GM18868 (cell line): Measurements from ENCODE around the gene PUS3.

Experiments used
- ATAC-seq: cut with Tn5 transposase; IDR thresholded peaks from one replicate; pipeline ENCODE4 v1.9.1; 2021; ENCODE audit warnings: mild to moderate bottlenecking, moderate library complexity; ENCODE audit not compliant: unreplicated experiment

PUS3 gene

DNA sequence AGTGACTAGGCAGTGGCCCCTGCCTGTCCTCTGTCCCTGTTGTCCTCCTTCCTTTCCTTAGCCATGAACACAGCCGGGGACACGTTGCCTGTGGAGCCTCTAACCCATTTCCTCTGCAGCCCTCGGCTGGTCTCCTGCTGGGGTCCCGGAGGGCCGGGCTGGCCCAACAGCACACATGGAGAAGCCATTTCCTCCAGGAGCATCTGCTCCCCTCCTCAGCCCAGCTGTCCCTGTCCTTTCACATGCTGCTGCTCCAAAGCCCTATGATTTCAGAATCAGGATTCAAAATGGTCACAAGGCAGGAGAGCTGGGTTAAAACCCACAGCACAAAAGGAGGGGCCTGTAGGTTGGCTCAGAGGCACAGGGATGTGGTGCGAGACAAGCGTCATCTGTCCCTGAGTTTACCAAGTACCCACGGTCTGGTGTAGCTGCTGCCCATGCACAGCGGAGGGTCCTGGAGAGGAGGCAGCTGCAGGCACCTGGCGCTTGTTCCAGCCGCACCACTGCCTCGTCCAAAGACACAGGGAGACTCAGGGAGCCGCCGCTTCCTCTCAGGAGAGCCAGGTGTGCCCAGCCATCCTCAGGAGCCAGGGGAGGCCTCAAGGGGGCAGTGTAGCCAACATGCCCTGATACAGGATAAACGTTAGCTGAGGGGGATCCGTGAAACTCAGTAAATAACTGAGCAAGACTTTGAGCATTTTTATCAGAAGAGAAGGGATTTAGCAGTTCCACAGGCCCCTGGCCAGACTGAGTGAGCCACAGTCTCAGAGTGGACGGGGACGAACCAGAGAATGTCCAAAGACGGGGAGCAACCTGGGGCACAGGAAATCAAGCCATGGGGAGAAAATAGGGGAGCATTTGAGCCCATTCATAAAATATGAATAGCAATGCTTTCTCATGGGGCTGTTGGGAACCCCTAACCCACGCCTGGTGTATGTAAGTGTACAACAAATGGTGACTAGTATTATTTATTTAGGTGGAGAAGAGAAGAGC, 38.9 kb upstream of the PUS3 start:
- ATAC-seq = peak; percentile 60

GRCh38 chr11:125941267-125941618, 38.2 kb upstream of the PUS3 start:
- ATAC-seq = no peak

- ATAC-seq = no peak
Measured at GRCh38 chr11:125940145-125940544, 37.1 kb upstream of the PUS3 start.

- no peak for ATAC-seq
Measured at GRCh38 chr11:125939081-125939521, 36.1 kb upstream of the PUS3 start.

- no peak for ATAC-seq
Measured at GRCh38 chr11:125938418-125938817, 35.4 kb upstream of the PUS3 start.

- ATAC-seq = no peak
Measured at GRCh38 chr11:125935618-125936199, 32.7 kb upstream of the PUS3 start.

- no peak for ATAC-seq
Measured at GRCh38 chr11:125935056-125935455, 32.0 kb upstream of the PUS3 start.

DNA sequence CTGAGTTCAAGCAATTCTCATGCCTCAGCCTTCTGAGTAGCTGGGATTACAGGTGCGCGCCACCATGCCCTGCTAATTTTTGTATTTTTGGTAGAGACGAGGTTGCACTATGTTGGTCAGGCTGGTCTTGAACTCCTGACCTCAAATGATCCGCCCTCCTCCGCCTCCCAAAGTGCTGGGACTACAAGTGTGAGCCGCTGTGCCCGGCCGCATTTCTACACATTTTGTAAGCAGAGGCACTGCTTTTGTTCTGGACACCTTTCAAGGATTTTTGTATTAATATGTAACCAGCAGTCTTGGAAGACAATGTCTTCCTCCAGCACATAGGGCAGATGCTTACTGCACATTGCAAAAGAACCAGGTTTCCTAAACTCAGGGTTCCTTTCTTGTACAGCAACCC, 31.5 kb upstream of the PUS3 start:
- no peak for ATAC-seq

DNA sequence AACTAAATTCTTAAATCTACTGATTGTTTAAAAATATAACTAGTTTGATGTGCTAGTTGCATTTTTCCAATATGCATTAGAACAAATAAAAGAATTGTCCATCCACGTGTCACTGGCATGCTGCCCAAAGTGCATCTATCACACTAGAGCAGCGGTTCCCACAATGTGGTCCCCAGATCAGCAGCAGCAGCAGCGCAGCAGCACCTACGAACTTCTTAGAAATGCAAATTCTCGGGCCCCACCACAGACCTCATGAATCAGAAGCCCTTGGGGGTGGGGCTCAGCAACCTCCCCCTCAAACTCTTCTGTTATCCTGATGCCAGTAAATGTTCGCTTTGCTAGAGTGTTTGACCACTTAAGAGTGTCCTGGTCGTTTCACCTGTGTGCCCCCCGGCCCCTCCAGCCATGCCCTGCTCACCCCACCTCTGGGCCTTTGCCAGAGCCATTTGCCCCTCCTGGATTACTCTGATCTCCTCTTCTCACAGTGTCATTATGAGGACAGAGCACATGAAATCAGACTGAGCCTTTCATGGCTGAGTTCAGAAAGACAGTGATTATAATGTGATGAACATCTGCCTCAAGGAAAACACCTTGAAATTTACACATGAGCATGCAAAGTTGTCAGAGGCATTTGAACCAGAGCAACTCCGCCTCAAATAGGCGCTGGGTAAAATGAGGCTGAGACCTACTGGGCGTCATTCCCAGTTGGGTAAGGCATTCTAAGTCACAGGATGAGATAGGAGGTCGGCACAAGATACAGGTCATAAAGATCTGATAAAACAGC, 30.2 kb upstream of the PUS3 start:
- no peak for ATAC-seq

GRCh38 chr11:125932301-125932700, 29.3 kb upstream of the PUS3 start:
- no peak for ATAC-seq

GRCh38 chr11:125931668-125932067, 28.7 kb upstream of the PUS3 start:
- ATAC-seq = no peak

DNA sequence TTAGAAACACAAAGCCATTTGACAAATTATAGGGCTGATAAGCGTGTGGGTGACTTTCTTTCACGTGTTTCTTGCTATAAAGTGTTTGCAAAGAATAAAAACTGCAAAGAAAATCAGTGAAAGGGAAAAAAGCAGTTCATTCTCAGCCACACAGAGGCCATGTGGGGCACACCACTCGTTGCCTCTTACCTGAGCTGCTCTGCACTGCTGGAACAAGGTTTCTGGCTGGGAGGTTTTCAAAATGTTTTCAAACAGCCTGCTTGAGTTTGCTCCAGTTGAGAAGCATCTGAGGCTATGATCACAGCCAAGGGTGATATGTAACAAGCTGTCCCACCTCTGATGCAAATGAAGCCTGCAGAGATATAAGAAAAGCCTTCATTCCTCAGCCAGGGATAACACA, 28.1 kb upstream of the PUS3 start:
- no peak for ATAC-seq

DNA sequence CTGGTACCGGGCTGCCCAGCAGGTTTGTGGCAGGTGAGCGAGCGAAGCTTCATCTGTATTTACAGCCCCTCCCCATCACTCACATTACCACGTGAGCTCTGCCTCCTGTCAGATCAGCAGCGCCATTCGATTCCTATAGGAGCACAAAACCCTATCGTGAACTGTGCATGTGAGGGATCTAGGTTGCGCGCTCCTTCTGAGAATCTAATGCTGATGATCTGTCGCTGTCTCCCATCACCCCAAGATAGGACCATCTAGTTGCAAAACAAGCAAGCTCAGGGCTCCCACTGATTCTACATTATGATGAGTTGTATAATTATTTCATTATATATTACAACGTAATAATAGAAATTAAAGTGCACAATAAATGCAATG, 27.1 kb upstream of the PUS3 start:
- no peak for ATAC-seq

DNA sequence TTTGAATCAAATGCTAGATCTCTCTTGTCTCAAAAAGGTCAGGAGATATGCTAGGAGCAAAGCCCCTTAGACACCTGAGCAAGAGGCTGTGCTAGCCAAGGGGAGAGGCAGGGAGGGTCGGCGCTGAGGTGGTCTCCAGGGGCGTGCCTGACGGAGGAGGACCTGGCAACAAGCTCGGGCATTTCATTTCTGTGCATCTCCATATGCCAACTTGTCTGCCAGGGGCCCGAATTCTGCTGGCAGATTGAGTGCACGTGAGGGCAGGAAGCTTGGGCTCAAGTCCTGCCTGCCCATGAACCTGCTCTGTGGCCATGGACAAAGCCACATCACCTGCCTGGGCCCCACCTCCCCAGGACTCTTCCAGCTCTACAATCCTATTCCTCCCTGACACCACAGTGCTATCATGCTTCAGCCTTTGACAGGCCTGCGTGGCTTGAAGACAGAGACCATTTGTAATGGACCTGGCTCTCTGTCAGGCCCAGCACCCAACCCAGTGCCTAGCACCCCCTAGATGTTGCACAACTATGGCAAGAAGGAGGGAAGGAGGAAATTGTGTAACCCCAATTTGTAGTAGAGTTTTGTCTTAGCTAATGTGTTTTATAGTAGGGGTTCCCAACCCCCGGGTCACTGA, 26.6 kb upstream of the PUS3 start:
- ATAC-seq = no peak

DNA sequence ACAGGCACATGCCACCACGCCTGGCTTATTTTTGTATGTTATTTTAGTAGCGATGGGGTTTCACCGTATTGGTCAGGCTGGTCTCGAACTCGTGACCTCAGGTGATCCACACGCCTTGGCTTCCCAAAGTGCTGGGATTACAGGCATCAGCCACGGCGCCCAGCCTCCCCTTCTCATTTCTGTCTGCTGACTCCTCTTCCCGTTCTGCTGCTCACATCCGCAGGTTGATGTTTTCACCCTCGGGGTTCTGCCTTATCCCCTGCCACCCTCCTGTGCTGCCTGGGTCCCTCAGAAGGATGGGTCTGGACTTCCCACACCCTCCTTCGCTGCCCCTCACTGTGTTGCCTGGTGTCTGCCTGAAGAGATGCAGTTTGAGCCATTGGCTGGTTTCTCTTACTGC, 23.7 kb upstream of the PUS3 start:
- no peak for ATAC-seq

- ATAC-seq = no peak
Measured at GRCh38 chr11:125925804-125926203, 22.8 kb upstream of the PUS3 start.

- no peak for ATAC-seq
Measured at GRCh38 chr11:125925247-125925740, 22.3 kb upstream of the PUS3 start.

- no peak for ATAC-seq
Measured at GRCh38 chr11:125924384-125925007, 21.5 kb upstream of the PUS3 start.

DNA sequence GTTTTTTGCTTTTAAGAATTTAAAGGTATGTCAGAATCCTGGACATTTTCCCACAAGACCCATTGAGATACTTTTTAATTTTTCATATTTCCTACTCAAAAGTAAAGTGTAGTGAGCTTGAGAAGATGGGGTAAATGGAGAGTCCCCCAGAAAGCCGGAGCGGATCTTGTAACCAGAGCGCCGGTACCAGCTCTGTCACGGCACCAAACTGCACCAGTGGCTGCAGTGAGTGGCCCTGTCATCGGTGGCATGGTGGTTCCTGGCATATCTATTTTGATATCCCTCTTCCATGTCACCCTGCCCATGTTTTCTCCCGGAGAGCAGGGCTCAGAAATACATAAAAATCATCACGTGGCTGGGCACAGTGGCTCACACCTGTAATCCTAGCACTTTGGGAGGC, 20.6 kb upstream of the PUS3 start:
- no peak for ATAC-seq

DNA sequence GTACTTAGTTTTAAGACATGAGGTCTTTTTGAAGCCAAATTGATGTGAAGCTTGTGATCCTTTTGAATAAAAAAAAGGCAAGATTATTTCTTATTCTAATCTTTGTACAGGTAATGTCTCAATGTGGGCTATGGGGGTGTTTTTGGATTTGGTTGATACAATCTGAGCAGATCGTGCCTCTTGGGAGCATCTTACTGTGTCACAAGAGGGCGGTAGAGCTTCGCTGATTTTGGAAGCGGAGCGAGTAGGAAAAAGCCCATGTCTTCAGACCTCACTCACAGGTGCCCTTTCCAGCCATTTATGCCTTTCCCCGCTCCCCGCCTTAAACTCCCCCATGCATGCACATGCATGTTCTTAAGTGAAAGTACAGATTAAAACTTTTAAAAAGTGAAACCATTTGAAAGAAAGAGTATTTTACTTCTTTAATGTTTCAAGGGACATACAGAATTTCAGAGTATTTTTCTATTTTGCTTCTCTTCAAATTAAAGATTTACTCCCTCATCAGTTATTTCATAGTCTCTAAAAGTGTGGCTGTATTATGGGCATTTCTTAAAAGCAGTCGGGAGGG, 20.1 kb upstream of the PUS3 start:
- ATAC-seq = no peak
